H9 (cell line): ENCODE results near the gene TUBB2B. TPM values are rescaled to one million over a fixed set of nuclear protein-coding genes. Genes with fewer than 3 reads are reported as not detected.

Source experiments
- DNase-seq: peaks from one replicate; pipeline ENCODE4 v3.0.0-alpha.2; 2017
- H2AFZ ChIP-seq: one replicate; pipeline ENCODE4 v1.6.1; 2013; ENCODE audit warnings: mild to moderate bottlenecking, low read length, control low read depth, moderate library complexity
- H2AK5ac ChIP-seq: 2 replicates; pipeline ENCODE4 v1.6.1; 2013; ENCODE audit warnings: low read length, control low read depth, mixed read lengths; ENCODE audit not compliant: insufficient read length
- H2BK120ac ChIP-seq: one replicate; pipeline ENCODE4 v1.6.1; 2013; ENCODE audit warnings: low read depth, mild to moderate bottlenecking, low read length, control low read depth, inconsistent platforms; ENCODE audit not compliant: poor library complexity, severe bottlenecking
- H2BK12ac ChIP-seq: 2 replicates; pipeline ENCODE4 v1.6.1; 2013; ENCODE audit warnings: low read length, control low read depth, mixed read lengths, low read depth; ENCODE audit not compliant: insufficient read length
- H2BK15ac ChIP-seq: 2 replicates; pipeline ENCODE4 v1.6.1; 2013; ENCODE audit warnings: low read depth, low read length, control low read depth
- H2BK20ac ChIP-seq: one replicate; pipeline ENCODE4 v1.6.1; 2013; ENCODE audit warnings: low read depth, mild to moderate bottlenecking, low read length, control low read depth, inconsistent platforms; ENCODE audit not compliant: poor library complexity, severe bottlenecking
- H2BK5ac ChIP-seq: 2 replicates; pipeline ENCODE4 v1.6.1; 2013; ENCODE audit warnings: low read length, control low read depth, mixed read lengths; ENCODE audit not compliant: insufficient read length
- H3K14ac ChIP-seq: 2 replicates; pipeline ENCODE4 v1.6.1; 2013; ENCODE audit warnings: low read length, control low read depth; ENCODE audit not compliant: insufficient read depth
- H3K18ac ChIP-seq: 2 replicates; pipeline ENCODE4 v1.6.1; 2013; ENCODE audit warnings: low read depth, mild to moderate bottlenecking, mixed read lengths, low read length, control low read depth; ENCODE audit not compliant: insufficient read length
- H3K23ac ChIP-seq: 2 replicates; pipeline ENCODE4 v1.6.1; 2013; ENCODE audit warnings: low read length, control low read depth, mixed read lengths, low read depth; ENCODE audit not compliant: insufficient read length
- H3K23me2 ChIP-seq: 2 replicates; pipeline ENCODE4 v1.6.1; 2013; ENCODE audit warnings: low read depth, mild to moderate bottlenecking, mixed read lengths, low read length, control low read depth; ENCODE audit not compliant: insufficient read length, poor library complexity, severe bottlenecking
- H3K27ac ChIP-seq: 2 replicates; pipeline ENCODE4 v1.5.1; 2013; ENCODE audit warnings: low read length, control low read depth, mixed read lengths, low read depth; ENCODE audit not compliant: insufficient read length
- H3K27me3 ChIP-seq: 2 replicates; pipeline ENCODE4 v1.6.1; 2013; ENCODE audit warnings: low read length, control low read depth, inconsistent platforms; ENCODE audit not compliant: insufficient read depth
- H3K4ac ChIP-seq: 2 replicates; pipeline ENCODE4 v1.6.1; 2013; ENCODE audit warnings: low read depth, mild to moderate bottlenecking, control low read depth, inconsistent platforms, low read length, moderate library complexity
- H3K4me1 ChIP-seq: 2 replicates; pipeline ENCODE4 v1.6.1; 2013; ENCODE audit warnings: low read length, control low read depth, inconsistent platforms; ENCODE audit not compliant: insufficient read depth
- H3K4me2 ChIP-seq: 2 replicates; pipeline ENCODE4 v1.6.1; 2013; ENCODE audit warnings: low read length, control low read depth, mixed read lengths; ENCODE audit not compliant: insufficient read length, insufficient read depth
- H3K56ac ChIP-seq: 2 replicates; pipeline ENCODE4 v1.6.1; 2013; ENCODE audit warnings: low read depth, mild to moderate bottlenecking, mixed read lengths, low read length, control low read depth; ENCODE audit not compliant: insufficient read length
- H3K79me1 ChIP-seq: 2 replicates; pipeline ENCODE4 v1.6.1; 2013; ENCODE audit warnings: low read depth, mild to moderate bottlenecking, moderate library complexity, low read length, control low read depth, inconsistent platforms; ENCODE audit not compliant: insufficient read depth, poor library complexity, severe bottlenecking
- H3K79me2 ChIP-seq: 2 replicates; pipeline ENCODE4 v1.6.1; 2013; ENCODE audit warnings: low read length, control low read depth, inconsistent platforms; ENCODE audit not compliant: insufficient read depth
- H3K9ac ChIP-seq: 2 replicates; pipeline ENCODE4 v1.6.1; 2013; ENCODE audit warnings: low read length, control low read depth, mixed read lengths; ENCODE audit not compliant: insufficient read length; ENCODE audit errors: extremely low read depth
- H3K9me3 ChIP-seq: one replicate; pipeline ENCODE4 v1.6.1; 2013; ENCODE audit warnings: low read depth, low read length, inconsistent platforms; ENCODE audit not compliant: control insufficient read depth
- H3T11ph ChIP-seq: one replicate; pipeline ENCODE4 v1.6.1; 2013; ENCODE audit warnings: mild to moderate bottlenecking, low read length, control low read depth, inconsistent platforms
- H4K20me1 ChIP-seq: one replicate; pipeline ENCODE4 v1.6.1; 2013; ENCODE audit not compliant: control insufficient read depth, insufficient read length, insufficient read depth
- H4K5ac ChIP-seq: 2 replicates; pipeline ENCODE4 v1.6.1; 2013; ENCODE audit warnings: low read depth, mild to moderate bottlenecking, mixed read lengths, low read length, control low read depth; ENCODE audit not compliant: insufficient read length
- H4K8ac ChIP-seq: replicated peaks from 2 replicates; pipeline ENCODE4 v1.6.1; 2013; ENCODE audit warnings: low read length, control low read depth, mixed read lengths, low read depth; ENCODE audit not compliant: insufficient read length
- H4K91ac ChIP-seq: 2 replicates; pipeline ENCODE4 v1.6.1; 2013; ENCODE audit warnings: low read depth, mild to moderate bottlenecking, moderate library complexity, mixed read lengths, low read length, control low read depth; ENCODE audit not compliant: insufficient read length
- H3K27ac Mint-ChIP-seq, 3 experiments: 2 replicates in 2 of 3; 3 replicates in 1 of 3; pipeline ENCODE4 v1.8.0; 2020 to 2021; ENCODE audit warnings: mixed read lengths in 3 of 3, mild to moderate bottlenecking in 1 of 3, moderate library complexity in 1 of 3
- H3K27me3 Mint-ChIP-seq: 2 replicates; pipeline ENCODE4 v1.8.0; 2021; ENCODE audit warnings: low read depth, mild to moderate bottlenecking, moderate library complexity, mixed read lengths
- H3K36me3 Mint-ChIP-seq, 3 experiments: 2 replicates in 2 of 3; 3 replicates in 1 of 3; pipeline ENCODE4 v1.8.0; 2020 to 2021; ENCODE audit warnings: low read depth in 3 of 3, mixed read lengths in 3 of 3; ENCODE audit not compliant: insufficient read depth in 1 of 3
- H3K4me1 Mint-ChIP-seq, 2 experiments: 2 replicates each; pipeline ENCODE4 v1.8.0; 2020; ENCODE audit warnings: mixed read lengths in 2 of 2
- H3K4me3 Mint-ChIP-seq, 2 experiments: 2 replicates in 1 of 2; 3 replicates in 1 of 2; pipeline ENCODE4 v1.8.0; 2020 to 2021; ENCODE audit warnings: mild to moderate bottlenecking in 2 of 2, mixed read lengths in 2 of 2, moderate library complexity in 1 of 2
- H3K9me3 Mint-ChIP-seq, 2 experiments: 2 replicates in 1 of 2; 3 replicates in 1 of 2; pipeline ENCODE4 v1.8.0; 2020; ENCODE audit warnings: mild to moderate bottlenecking in 2 of 2, mixed read lengths in 2 of 2, moderate library complexity in 1 of 2
- WGBS: extraction: QIAGEN DNeasy Blood & Tissue Kit; methylation state at CpG from one replicate; pipeline ENCODE4 v1.1.7; 2013; ENCODE audit warnings: missing lambda C conversion rate, low lambda C conversion rate, mixed read lengths; ENCODE audit not compliant: insufficient read length; ENCODE audit errors: extremely low coverage; 5-methylcytosine and 5-hydroxymethylcytosine counted together
- total RNA-seq: library from RNA; stranded (reverse); gene quantifications from 2 replicates; pipeline ENCODE4 v1.2.1, GENCODE V29; 2021
- TF ChIP-seq, protein P1 (sequence below): fragments of 200-600 bp; sonication (generic); conservative IDR thresholded peaks from 3 replicates; pipeline ENCODE4 v1.8.0; 2021; ENCODE audit warnings: antibody characterized with exemption, mild to moderate bottlenecking

TUBB2B gene
- total RNA-seq, 1 experiment from 2014 or later: 320 TPM

DNA sequence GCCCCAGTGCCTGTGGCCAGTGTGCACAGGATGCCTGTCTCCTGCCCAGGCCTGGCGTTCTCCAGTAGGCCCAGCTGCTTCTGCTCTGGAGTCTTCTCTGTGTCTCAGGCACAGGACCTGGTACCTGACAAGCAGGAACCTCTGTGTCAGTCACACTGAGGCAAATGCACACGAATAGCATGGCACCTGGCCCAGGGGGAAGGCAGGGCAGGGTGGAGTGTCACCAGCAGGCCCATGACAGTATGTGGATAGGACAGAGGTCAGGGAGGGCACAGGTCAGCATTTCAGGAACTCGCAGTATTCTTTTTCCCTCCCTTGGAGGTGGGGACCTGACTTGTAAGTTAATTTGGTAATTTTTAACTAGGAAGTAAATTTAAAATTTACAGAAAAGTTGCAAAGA, 36.9 kb upstream of the TUBB2B start:
- no peak overlapping the region for H2BK20ac ChIP-seq
- Mint-ChIP-seq H3K27ac (no peak overlapping the region), H3K4me1 (peaks cover 18 to 19% of the 10 kb centered on the region in 2 experiments), H3K4me3 (no peak overlapping the region), H3K9me3 (no peaks in the 10 kb centered on the region), H3K36me3 (peaks cover 27 to 57% (median 52%) of the 10 kb centered on the region in 3 experiments), H3K27me3 (no peaks in the 10 kb centered on the region)
- H3K23me2 ChIP-seq: peaks cover 4% of the 10 kb centered on the region
- H3K23ac ChIP-seq: no peak overlapping the region
- no peak overlapping the region for H2BK15ac ChIP-seq
- peaks cover 29% of the 10 kb centered on the region; the same call in 1 of the 2 replicates for H3K79me2 ChIP-seq
- no peak overlapping the region for H2BK12ac ChIP-seq
- H3K4ac ChIP-seq: no peak overlapping the region
- no peak overlapping the region for H2BK120ac ChIP-seq
- H3K27me3 ChIP-seq: no peaks in the 10 kb centered on the region
- no peak overlapping the region for H3K14ac ChIP-seq
- no peaks in the 10 kb centered on the region for H4K20me1 ChIP-seq
- no peak overlapping the region for H2AFZ ChIP-seq
- no peaks in the 10 kb centered on the region for H3K9me3 ChIP-seq
- TF ChIP-seq, protein P1, sequence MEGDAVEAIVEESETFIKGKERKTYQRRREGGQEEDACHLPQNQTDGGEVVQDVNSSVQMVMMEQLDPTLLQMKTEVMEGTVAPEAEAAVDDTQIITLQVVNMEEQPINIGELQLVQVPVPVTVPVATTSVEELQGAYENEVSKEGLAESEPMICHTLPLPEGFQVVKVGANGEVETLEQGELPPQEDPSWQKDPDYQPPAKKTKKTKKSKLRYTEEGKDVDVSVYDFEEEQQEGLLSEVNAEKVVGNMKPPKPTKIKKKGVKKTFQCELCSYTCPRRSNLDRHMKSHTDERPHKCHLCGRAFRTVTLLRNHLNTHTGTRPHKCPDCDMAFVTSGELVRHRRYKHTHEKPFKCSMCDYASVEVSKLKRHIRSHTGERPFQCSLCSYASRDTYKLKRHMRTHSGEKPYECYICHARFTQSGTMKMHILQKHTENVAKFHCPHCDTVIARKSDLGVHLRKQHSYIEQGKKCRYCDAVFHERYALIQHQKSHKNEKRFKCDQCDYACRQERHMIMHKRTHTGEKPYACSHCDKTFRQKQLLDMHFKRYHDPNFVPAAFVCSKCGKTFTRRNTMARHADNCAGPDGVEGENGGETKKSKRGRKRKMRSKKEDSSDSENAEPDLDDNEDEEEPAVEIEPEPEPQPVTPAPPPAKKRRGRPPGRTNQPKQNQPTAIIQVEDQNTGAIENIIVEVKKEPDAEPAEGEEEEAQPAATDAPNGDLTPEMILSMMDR: no peak
- H3K18ac ChIP-seq: no peak overlapping the region
- peaks cover 8% of the 10 kb centered on the region for H3K79me1 ChIP-seq
- H4K91ac ChIP-seq: no peak overlapping the region
- H2BK5ac ChIP-seq: no peak overlapping the region
- no peak overlapping the region for H3K9ac ChIP-seq
- H4K5ac ChIP-seq: no peak overlapping the region
- no peak overlapping the region for H3K27ac ChIP-seq
- no peak overlapping the region for H4K8ac ChIP-seq
- WGBS: no CpG with 5 or more reads among the region's 3 CpGs
- no peak overlapping the region for H3K56ac ChIP-seq
- no peaks in the 10 kb centered on the region; the same call in 1 of the 2 replicates for H3K4me1 ChIP-seq
- no peak for DNase-seq
- H2AK5ac ChIP-seq: no peak overlapping the region
- H3T11ph ChIP-seq: no peak overlapping the region
- no peak overlapping the region for H3K4me2 ChIP-seq
